Limb (tissue), 2 donors: ENCODE measurements around the gene LARP4.
"Not testable (repeated sequence)": the region's sequence is repeated elsewhere in the genome, so short reads cannot be mapped to it uniquely, and the experiment has no call there.

Source experiments
- DNase-seq, 2 donors: peaks; one replicate each; pipeline ENCODE4 v3.0.0-alpha.2; 2016; ENCODE audit errors: extremely low spot score in 2 of 2

LARP4 gene

GRCh38 chr12:50482571-50482970, 81.9 kb downstream of the LARP4 start:
- no peak for DNase-seq

- no peak for DNase-seq
Observed at GRCh38 chr12:50483488-50483887, 82.8 kb downstream of the LARP4 start.

DNA sequence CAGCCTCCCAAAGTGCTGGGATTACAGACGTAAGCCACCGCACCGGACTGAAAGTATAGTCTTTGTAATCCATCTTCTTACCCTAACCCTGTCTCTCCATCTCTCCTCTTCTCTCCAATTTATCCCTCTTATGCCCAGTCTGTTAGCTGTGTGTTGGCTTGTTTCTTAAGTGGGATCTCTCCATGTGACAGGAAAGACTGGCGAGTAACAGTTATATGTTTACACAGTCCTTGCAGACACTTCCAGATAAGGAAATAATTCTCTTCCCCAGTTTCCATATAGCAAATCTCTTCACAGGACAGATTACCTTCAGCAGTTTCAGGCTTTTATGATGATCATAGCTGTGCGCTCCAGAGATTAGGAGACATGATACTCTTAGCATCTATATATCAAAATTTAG, 88.1 kb downstream of the LARP4 start:
- no peak for DNase-seq

- DNase-seq: not testable (repeated sequence)
Observed at GRCh38 chr12:50498119-50498518, 97.4 kb downstream of the LARP4 start.

GRCh38 chr12:50504798-50505674, 104.4 kb downstream of the LARP4 start, which contains the start of gene DIP2B:
TSS of gene DIP2B (plus strand) at chr12:50504985. CDS start at chr12:50505141, 156 bp downstream.
- peak; percentile 93 to 96 for DNase-seq

DNA sequence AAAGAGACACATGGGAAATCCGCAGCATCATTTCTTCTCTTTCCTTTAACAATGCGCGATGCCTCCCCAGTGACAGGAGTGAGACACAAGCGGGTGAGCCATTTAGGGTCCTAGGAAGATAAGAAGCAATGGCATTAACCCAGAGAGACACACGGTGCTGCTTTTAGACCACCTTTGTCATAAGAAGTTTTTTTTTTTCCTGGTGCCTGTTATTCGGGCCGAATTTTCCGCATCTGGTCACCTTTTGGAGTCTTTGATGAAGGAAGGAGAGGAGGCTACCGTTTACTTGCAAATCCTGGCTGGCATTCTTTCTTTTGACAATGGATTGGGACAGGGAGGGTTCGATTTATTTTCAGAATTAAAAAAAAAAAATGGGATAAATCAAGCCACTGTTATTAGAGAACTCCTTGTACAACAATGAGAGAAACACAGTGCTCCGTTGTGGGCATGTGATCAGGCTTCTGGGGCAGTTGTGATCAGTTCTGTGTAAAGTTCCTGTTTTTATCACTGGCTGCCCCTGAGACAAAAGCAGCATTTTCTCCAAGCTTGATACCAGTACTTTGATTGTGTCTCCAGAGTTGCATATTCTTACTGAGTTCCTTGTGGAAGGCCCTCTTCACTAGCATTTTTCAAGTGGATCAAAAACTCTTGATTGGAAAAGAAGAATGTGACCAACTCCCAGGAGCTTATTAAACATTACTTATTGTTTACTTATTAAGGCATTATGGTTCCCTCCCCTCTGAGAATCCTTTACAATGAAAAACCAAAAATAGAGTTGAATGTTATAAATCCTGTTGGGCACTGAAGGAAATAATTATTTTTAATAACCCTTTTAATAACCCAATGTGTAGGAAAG, 105.2 kb downstream of the LARP4 start:
- no peak for DNase-seq

DNA sequence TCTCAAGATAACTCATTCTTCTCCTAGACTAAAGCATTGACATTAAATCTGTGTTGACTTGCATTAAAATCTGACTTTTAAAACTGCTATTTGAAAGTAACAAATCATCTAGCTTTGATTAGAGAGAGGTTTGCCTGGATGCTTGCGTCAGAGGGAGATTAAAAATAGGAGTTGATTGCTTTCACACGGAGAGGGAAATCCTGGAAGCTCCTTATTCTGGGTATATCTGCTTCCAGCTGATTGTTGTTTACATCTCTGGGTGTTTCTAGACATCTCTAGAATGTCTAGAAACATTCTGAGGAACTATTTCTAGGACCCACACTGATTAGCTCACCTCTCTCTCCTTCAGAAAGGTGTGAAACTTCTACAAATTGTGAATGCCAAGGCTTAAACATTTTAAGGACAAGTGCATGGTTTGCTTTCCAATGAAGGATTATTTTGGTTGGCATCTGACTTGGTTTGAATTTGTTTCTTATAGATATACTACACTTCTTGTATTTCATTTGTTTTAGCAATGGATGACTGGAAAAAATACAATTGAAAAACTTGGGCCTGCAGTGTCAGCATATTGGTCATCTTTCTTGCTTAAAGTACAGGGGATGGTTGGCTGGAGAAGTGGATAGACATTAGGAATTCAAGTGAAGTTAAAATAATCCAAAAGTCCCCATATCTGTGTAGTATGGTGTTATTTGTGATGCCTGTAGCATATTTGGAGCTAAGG, 106.2 kb downstream of the LARP4 start:
- DNase-seq: no peak

DNA sequence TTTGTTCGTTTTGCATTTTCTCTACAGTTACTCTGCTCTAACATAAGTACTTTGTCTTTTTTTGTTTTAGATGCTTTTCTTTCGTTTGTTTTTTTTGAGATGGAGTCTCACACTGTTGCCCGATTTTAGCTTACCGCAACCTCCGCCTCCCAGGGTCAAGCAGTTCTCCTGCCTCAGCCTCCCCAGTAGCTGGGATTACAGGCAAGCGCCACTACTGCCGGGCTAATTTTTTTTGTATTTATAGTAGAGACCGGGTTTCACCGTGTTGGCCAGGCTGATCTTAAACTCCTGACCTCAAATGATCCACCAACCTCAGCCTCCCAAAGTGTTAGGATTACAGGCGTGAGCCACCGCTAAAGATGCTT, 106.8 kb downstream of the LARP4 start:
- DNase-seq: no peak

- no peak for DNase-seq
Observed at GRCh38 chr12:50507930-50508329, 107.2 kb downstream of the LARP4 start.

DNA sequence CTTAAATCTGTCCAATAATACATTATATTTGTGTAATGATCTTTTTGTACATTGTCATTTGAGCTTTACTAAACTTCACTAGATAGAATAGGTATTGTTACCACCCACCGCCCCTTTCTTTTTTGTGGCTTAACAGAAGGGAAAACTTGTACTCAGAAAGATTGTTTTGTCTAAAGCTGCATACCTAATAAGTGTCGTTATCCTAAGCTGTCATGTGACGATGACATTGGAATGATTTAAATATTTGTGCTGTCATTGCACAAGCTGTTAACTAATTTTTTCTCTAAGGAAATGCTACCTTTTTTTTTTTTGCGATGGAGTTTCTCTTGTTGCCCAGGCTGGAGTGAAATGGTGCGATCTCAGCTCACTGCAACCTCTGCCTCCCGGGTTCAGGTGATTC, 107.7 kb downstream of the LARP4 start:
- no peak for DNase-seq

GRCh38 chr12:50508970-50509663, 108.4 kb downstream of the LARP4 start:
- no peak for DNase-seq

- no peak for DNase-seq
Observed at GRCh38 chr12:50514526-50515276, 114.0 kb downstream of the LARP4 start.

GRCh38 chr12:50515587-50515986, 114.9 kb downstream of the LARP4 start:
- DNase-seq: no peak

DNA sequence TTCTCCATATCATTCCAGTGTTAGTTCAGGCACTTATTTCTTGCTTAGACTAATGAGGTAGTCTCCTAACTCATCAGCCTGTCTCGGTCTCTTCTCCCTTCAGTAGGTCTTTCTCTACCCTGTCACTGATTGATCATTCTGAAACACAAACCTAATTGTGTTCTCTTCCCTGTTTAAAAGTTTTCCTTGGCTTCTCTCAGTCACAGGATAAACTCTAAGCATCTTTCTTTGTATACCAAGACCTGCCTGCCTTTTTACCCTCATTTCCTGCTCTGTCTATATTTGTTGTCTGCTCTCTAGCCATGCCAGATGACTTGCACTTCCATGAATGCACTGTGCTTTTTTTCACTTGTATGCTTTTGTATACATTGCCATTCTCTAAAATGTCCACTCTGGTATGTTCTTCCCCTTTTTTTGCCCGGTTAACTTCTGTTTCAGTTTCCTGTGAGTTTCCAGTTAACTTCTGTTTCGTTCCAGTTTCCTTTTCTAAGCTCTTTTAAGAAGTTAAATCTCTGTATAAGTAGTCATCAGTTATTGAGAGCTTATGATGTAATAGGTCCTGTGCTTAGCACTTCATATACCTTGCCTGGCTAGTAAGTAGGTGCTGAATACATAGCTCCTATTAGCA, 116.8 kb downstream of the LARP4 start:
- no peak for DNase-seq

DNA sequence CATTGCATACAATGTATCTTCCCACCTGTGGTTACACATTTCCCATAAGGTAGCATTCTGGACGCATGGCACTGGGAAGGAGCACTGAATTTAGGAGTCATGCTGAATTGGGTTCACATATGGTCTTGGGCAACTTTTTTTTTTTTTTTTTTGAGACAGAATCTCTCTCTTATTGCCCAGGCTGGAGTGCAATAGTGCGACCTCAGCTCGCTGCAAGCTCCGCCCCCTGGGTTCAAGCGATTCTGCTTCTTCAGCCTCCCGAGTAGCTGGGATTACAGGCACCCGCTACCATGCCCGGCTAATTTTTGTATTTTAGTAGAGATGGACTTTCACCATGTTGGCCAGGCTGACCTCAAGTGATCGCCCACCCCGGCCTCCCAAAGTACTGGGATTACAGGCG, 117.4 kb downstream of the LARP4 start:
- no peak for DNase-seq

DNA sequence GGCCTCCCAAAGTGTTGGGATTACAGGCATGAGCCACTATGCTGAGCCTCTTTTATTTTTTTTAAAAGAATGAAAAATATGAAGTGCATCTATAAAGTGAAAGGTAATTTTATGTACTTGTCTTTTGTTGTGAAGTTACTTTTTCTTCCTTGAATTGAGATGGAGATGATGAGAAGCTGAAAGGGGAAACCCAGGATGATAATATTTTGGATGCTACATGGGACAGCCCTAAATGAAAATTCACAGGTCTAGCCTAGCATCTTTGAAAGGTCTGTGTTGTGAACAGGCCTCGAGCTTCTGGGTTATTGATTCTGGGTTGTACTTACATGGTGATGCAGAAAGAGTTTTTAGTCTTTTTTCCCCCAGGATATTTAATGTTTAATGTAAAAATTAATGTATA, 118.7 kb downstream of the LARP4 start:
- DNase-seq: no peak

DNA sequence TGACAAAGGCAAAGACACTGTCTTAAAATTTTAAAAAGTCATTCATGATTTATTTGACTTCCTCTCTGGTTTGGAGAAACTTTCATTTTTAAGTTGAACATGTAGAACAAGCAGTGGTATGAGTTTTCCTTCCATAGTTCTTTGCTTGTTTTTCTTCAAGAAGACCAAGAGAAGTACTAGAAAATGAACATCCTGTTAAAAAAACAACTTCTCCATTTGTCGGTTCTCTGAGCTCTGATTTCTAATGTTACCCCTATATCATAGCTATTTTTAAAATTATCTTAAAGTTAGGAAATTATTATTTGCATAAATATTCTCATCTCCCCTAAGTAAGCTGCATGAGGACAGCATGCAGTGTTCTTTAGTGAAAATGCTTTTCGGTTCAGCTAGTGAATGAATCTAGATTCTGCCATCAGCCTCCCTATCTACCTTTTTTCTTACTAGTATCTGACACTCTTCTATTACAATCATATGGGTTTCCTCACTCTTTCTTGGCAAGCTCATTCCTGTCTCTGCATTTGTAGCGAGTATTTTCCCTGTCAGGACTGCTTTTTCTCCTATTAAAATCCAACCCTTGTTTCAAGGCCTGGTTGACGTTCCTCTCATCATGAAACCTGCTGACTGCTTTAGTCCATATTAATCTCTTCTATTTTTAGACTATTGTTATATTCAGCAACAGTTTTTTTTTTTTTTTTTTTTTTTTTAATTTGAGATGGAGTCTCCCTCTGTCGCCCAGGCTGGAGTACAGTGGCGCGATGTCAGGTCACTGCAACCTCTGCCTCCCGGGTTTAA, 119.9 kb downstream of the LARP4 start:
- no peak for DNase-seq

DNA sequence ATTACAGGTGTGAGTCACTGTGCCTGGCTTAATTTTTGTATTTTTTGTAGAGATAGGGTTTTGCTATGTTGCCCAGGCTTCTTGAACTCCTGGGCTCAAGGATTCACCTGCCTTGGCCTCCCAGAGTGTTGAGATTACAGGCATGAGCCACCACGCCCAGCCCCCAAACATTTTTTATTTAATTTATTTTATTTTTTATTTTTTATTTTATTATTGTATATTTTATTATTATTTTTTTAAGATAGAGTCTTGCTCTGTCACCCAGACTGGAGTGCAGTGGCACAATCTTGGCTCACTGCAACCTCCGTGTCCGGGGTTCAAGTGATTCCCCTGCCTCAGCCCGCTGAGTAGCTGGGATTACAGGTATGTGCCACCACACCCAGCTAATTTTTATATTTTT, 121.1 kb downstream of the LARP4 start:
- not testable (repeated sequence) for DNase-seq

- DNase-seq: no peak
Observed at GRCh38 chr12:50523772-50524171, 123.1 kb downstream of the LARP4 start.
